UCSD-AML1 (cell line): ENCODE results near the gene P3H1.
"Not testable (repeated sequence)": the region's sequence is repeated elsewhere in the genome, so short reads cannot be mapped to it uniquely, and the experiment has no call there.

Experiments used
- DNase-seq: peaks from one replicate; lab custom pipeline; 2025; ENCODE audit not compliant: unreplicated experiment; lab: John Stamatoyannopoulos, UW

Gene P3H1

DNA sequence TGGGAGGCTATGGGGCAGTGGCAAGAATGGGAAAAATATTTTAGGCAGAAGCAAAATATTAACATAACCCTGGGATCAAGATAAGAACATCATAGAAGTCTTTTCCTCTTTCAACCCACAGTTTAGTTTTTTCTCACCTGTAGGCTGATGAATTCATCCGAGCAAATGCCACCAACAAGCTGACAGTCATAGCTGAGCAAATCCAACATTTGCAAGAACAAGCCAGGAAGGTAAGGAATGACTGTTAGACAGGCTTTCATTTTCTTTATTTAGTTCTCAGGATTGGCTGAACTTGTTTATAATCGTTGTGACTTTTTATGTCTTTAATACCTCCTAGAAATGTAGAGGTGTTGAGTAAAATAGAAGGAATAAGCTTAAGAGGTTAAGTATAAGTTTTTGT lies 6.6 kb upstream of the P3H1 start:
- no peak for DNase-seq

DNA sequence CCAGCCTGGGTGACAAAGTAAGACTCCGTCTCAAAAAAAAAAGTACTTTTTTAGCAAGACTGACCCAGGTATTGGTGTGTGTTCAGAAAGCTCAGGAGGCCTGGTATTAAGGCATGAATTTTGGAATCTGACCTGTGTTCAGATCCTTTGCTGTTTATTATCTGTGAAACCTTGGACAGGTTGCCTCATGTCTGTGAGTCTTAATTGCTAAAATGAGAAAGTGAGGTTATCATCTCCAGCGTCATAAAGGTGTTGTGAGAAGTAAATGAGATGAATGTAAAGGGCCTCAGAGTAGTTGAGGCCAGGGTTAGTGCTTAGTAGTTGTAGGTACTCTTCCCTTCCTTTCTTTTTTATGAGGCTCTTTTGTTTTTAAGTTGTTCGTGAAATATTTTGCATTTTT lies 3.0 kb upstream of the P3H1 start:
- no peak for DNase-seq

DNA sequence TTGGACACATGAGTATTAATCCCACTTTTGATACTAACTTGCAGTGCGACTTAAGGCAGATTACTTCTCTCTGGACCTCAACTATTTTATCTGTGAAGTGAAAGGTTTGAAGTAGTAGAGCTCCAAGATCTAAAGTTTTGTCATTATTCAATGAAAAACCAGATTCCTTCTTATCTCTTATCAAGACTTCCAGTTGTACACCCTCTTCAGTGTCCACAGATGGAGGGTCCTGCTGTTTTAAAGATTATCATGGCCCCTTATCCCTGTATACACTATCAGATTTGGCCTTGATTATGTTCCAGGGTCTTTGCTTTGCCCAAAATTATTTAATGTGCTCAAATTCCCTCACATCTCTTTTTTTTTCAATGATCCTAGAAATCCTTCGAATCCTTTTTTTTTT lies 1.3 kb upstream of the P3H1 start:
- no peak for DNase-seq

- DNase-seq, result no peak
These were observed 727 bp upstream of the P3H1 start for GRCh38 chr1:42767510-42768000.

DNA sequence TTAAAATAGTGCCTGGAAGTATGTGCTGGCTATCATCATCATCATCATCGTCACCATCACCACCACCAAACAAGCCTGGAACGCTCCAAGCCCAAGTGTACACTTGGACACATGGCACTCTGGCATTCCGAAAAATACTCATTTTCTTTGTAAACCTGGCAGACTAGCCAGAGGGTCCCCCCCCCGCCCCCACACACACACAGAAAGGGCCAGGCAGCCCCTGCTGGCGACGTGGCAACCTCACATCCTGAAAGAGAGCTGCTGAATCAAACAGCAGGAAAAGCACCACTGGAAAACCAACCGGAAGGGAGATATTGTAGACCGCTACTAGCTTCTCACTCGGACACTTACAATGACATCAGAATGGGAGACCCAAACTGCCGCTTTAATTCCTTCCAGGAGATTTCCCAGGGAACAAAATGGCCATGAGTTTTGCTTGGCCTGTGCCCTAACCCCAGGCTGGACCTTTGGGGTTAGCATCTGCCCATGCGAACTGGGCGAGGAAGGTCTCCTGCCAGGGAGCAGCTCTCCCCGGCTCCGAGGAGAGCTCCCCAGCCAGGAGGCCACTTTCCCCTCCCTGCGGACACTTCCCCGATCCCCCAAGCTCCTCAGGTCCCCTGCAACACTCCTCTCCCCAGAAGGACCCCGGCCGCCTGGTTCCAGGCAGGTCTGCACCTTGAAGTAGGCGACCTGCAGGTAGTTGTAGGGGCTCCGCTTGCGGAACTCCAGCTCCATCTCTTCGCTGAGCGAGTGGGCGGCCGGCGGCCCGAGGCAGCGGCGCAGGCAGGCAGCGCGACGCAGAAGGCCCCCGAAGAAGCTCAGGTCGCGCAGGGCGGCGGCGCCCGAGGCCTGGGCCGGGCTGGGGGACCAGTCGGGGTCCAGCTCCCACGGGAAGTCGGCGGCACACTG lies 742 bp downstream of the P3H1 start:
- DNase-seq, result peak; percentile 63

GRCh38 chr1:42765269-42765668 lies 1.6 kb downstream of the P3H1 start:
- no peak for DNase-seq

DNA sequence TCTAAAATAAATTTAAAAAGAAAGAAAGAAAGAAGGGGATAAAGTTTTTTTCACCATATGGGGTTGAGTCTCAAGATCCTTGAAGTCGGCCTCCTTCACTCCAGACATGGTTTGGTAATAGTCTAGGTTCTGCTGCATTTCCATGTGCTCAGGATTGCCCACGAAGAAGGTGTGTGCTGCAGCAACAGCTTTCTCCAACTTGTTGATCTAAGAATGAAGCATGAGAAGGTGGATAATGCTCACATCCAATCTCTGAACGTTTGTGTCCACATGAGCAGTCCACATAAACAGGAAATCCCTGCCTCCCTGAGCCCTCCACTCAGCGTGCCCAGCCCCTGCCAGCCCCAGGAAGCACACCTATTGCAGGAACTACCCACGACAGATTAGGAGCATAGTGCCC lies 4.6 kb downstream of the P3H1 start:
- DNase-seq, result no peak

DNA sequence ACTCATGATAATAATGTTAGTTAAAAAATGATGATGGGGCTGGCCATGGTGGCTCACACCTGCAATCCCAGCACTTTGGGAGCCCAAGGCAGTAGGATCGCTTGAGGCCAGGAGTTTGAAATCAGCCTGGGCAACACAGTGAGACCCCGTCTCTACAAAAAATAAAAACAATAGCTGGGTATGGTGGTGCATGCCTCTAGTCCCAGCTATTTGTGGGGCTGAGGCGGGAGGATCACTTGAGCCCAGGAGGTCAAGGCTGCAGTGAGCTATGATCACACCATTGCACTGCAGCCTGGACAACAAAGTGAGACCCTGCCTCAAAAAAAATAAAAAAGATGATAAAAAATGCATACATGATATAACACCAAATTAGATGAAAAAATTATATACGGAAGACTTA lies 5.3 kb downstream of the P3H1 start:
- DNase-seq, result no peak

GRCh38 chr1:42759114-42759513 lies 7.7 kb downstream of the P3H1 start:
- peak; percentile 29 for DNase-seq

GRCh38 chr1:42758641-42759040 lies 8.2 kb downstream of the P3H1 start:
- DNase-seq, result no peak

GRCh38 chr1:42757892-42758275 lies 8.9 kb downstream of the P3H1 start:
- no peak for DNase-seq

DNA sequence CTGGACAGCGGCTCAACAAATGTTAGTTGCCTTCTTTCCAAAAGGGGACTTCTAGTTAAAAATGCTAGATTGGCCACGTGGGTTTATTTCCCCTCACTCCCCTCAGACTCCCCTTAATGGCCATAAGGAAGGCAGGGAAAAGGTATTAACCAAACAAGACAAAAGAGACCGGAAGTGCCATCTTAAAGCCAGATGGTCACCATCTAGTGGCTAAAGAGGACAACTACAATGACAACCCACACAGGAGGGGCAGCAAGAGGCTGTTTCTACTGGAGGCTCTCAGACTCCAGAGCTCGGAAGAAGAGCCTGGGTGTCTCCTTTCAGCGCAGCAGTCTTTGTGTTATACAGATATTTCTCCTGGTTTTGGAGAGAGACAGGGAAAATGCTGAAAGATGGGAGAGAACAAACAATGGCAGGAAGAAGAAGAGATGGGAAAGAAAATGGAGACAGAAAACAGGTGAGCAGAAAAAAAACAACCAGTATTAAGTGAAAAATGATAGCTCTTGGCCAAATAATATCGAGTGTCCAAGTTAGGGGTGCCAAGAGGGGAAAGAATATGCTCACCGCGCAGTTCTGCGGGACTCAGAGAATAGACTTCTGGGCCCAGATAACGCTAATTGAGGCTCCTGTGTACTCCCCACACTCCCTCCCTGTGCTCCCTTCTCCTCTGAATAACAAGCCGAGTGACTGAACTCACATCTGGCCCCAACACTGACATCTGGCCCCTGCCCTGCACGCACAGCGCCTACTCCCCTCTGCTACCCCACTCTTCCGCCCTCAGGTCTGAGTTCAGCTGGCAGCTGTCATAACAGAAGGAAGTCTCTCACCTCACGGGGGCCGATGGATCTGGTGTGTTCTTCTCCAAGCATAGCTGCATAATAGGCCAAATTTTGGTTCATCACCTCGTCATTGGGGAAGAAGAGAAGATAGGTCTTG lies 9.6 kb downstream of the P3H1 start:
- DNase-seq, result no peak

DNA sequence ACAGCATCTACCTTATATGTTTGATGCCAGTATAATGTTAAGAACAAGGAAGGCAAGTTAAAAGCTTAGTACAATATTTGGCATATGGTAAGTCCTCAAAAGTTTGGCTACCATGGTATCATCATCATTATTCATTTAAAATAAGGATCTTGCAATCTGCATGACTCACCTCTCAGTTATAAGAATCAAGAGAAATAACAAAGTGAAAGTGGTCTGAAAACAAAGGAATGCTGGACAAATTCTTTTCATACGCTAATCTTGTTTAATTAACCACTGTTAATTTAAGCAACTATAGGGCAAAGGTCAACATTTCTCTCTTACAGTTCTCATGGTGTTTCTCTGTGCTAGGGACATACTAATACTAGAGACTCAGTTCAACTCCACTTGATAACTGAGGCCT lies 13.8 kb downstream of the P3H1 start:
- DNase-seq, result no peak

- DNase-seq, result no peak
These were observed 14.5 kb downstream of the P3H1 start for GRCh38 chr1:42752284-42752683.

- DNase-seq, result not testable (repeated sequence)
These were observed 15.2 kb downstream of the P3H1 start for GRCh38 chr1:42751511-42752070.

GRCh38 chr1:42750041-42750440 lies 16.8 kb downstream of the P3H1 start:
- no peak for DNase-seq

DNA sequence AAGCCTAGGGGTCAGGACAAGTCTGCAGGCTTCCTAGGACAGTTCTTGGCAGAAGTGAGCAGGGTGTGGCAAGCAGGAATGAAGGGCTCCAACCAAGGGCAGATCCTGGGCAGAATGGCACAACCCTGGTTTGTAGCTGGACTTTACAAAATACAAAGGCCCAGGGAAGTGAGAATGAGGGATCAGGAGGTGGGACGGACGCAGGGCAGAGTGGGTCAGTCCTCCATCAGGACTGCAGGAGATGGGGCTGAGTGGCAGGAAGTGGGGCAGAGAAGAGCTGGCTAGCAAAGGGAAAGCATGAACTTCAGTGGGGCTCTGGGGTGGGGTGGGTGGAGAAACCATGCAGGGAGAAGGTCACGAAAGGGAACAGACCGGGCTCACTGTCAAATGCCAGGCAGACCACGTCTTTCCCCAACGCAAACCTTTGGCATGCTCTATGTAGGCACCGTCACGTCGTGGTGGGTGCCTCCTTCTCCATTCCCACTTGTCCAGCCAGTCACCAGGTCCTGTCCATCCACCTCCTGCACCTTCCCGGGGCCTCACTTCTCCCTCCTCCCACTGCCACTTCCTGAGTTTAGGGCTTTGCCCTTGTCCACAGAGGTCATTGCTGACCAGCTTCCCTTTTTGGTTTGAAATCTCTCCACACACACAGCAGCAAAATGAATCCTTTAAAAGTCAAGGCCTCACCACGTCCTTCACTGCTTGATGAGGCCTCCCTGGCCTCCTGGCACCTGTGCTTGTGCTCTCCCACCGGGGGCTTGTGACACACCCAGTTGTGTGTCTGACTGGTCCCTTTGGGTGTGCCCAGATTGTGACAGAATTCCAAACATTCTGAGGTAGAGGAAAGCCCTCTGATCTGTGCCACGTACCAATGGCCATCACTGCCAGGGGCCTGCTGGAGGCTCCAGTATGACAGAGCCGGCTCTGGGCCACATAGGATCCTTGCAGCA lies 18.1 kb downstream of the P3H1 start:
- DNase-seq, result no peak

- DNase-seq, result no peak
These were observed 18.8 kb downstream of the P3H1 start for GRCh38 chr1:42748021-42748420.

DNA sequence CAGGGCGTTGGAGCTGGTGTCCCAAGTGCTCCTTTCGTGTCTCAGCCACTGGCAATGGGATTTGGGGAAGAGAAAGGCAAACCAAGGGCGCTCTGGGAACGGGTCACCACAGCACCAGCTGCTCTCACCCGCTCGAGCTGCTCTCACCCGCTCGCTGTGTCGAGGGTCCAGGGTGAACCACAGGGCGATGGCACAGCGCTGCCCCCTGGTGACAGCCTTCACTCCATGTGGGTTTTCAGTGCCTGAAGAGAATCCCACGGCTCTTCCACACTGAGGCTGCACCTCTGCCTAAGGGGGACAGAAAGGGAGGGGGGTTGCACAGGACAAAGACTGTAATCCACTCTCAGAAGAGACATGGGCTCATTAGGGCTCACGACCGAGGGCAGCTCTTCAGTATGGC lies 19.7 kb downstream of the P3H1 start:
- DNase-seq, result peak; percentile 44

GRCh38 chr1:42746436-42747105 lies 20.3 kb downstream of the P3H1 start:
- no peak for DNase-seq
